GM23338 (cell line): ENCODE measurements around the gene MAN1A2. TPM values are rescaled to one million over a fixed set of nuclear protein-coding genes. Genes with fewer than 3 reads are reported as not detected.
"Not testable (repeated sequence)": the region's sequence is repeated elsewhere in the genome, so short reads cannot be mapped to it uniquely, and the experiment has no call there.

Source experiments
- ATAC-seq: fragments of 200-7000 bp; cut with Tn5 transposase; 3 replicates; pipeline ENCODE4 v1.9.1; 2020
- DNase-seq: peaks from one replicate; pipeline ENCODE4 v3.0.0-alpha.2; 2015; ENCODE audit warnings: low spot score
- H2AFZ ChIP-seq: fragments of 200-600 bp; sonication (generic); 2 replicates; pipeline ENCODE4 v1.8.0; 2016; ENCODE audit warnings: antibody characterized with exemption, mild to moderate bottlenecking, moderate library complexity
- H3F3A ChIP-seq: fragments of 200-600 bp; sonication (generic); replicated peaks from 2 replicates; pipeline ENCODE4 v1.8.0; 2017; ENCODE audit warnings: antibody characterized with exemption, mixed run types, low read depth
- H3K27ac ChIP-seq: fragments of 200-600 bp; sonication (generic); 2 replicates; pipeline ENCODE4 v1.6.1; 2016; ENCODE audit warnings: low read depth
- H3K27me3 ChIP-seq: fragments of 200-600 bp; sonication (generic); 2 replicates; pipeline ENCODE4 v1.8.0; 2016; ENCODE audit warnings: mild to moderate bottlenecking, mixed run types, moderate library complexity; ENCODE audit not compliant: insufficient read depth
- H3K36me3 ChIP-seq: fragments of 200-600 bp; sonication (generic); 2 replicates; pipeline ENCODE4 v1.8.0; 2016; ENCODE audit warnings: mild to moderate bottlenecking; ENCODE audit not compliant: insufficient read depth
- H3K4me1 ChIP-seq: fragments of 200-600 bp; sonication (generic); 2 replicates; pipeline ENCODE4 v1.8.0; 2016; ENCODE audit warnings: mild to moderate bottlenecking, moderate library complexity; ENCODE audit not compliant: insufficient read depth
- H3K4me2 ChIP-seq: fragments of 200-600 bp; sonication (generic); 2 replicates; pipeline ENCODE4 v1.7.1; 2017; ENCODE audit warnings: mixed run types
- H3K4me3 ChIP-seq: fragments of 200-600 bp; sonication (generic); 2 replicates; pipeline ENCODE4 v1.6.1; 2016; ENCODE audit warnings: mixed run types
- H3K79me2 ChIP-seq: fragments of 200-600 bp; sonication (generic); replicated peaks from 2 replicates; pipeline ENCODE4 v1.8.0; 2017; ENCODE audit warnings: mild to moderate bottlenecking; ENCODE audit not compliant: insufficient read depth
- H3K9me2 ChIP-seq: fragments of 200-600 bp; sonication (generic); 2 replicates; pipeline ENCODE4 v1.8.0; 2017; ENCODE audit not compliant: insufficient read depth
- H4K20me1 ChIP-seq: fragments of 200-600 bp; sonication (generic); replicated peaks from 2 replicates; pipeline ENCODE4 v1.8.0; 2017; ENCODE audit warnings: mild to moderate bottlenecking; ENCODE audit not compliant: insufficient read depth
- H3K27ac Mint-ChIP-seq: 2 replicates; pipeline ENCODE4 v1.8.0; 2020; ENCODE audit warnings: inconsistent platforms, mild to moderate bottlenecking, moderate library complexity, mixed read lengths
- H3K27me3 Mint-ChIP-seq: 3 replicates; pipeline ENCODE4 v1.8.0; 2022; ENCODE audit warnings: low read depth, mild to moderate bottlenecking, moderate library complexity, mixed read lengths, inconsistent platforms; ENCODE audit not compliant: insufficient read depth, poor library complexity
- H3K36me3 Mint-ChIP-seq: 3 replicates; pipeline ENCODE4 v1.8.0; 2021; ENCODE audit warnings: low read depth, mild to moderate bottlenecking, inconsistent platforms, moderate library complexity, mixed read lengths
- H3K4me1 Mint-ChIP-seq: 3 replicates; pipeline ENCODE4 v1.8.0; 2020; ENCODE audit warnings: mild to moderate bottlenecking, inconsistent platforms, mixed read lengths
- H3K4me3 Mint-ChIP-seq: 3 replicates; pipeline ENCODE4 v1.8.0; 2021; ENCODE audit warnings: moderate library complexity, mild to moderate bottlenecking, inconsistent platforms, mixed read lengths
- H3K9me3 Mint-ChIP-seq: 3 replicates; pipeline ENCODE4 v1.8.0; 2020; ENCODE audit warnings: moderate library complexity, mild to moderate bottlenecking, inconsistent platforms, mixed read lengths
- CREB1 ChIP-seq: fragments of 250-450 bp; sonication (Bioruptor Pico); IDR thresholded peaks from 2 replicates; pipeline ENCODE4 v1.5.0; 2020; ENCODE audit warnings: low read depth, mild to moderate bottlenecking, moderate library complexity
- CTCF ChIP-seq, 2 experiments: fragments of 200-600 bp in 1 of 2; sonication (generic) in 1 of 2; conservative IDR thresholded peaks; 2 replicates each; pipeline versions ENCODE4 v1.5.1 to v1.6.1; 2016 to 2017; ENCODE audit warnings: antibody characterized with exemption in 2 of 2, low read depth in 2 of 2, mild to moderate bottlenecking in 2 of 2, moderate library complexity in 1 of 2
- ETS1 ChIP-seq: IDR thresholded peaks from 2 replicates; pipeline ENCODE4 v1.6.1; 2016; ENCODE audit warnings: antibody characterized with exemption
- EZH2 ChIP-seq: fragments of 200-600 bp; sonication (generic); IDR thresholded peaks from one replicate; pipeline ENCODE4 v1.8.0; 2017; ENCODE audit warnings: antibody characterized with exemption, mild to moderate bottlenecking, low read depth; ENCODE audit not compliant: unreplicated experiment
- EZH2phosphoT487 ChIP-seq: fragments of 200-600 bp; sonication (generic); IDR thresholded peaks from one replicate; pipeline ENCODE4 v1.8.1; 2018; ENCODE audit warnings: antibody characterized with exemption; ENCODE audit not compliant: unreplicated experiment
- JUNB ChIP-seq: IDR thresholded peaks from one replicate; pipeline ENCODE4 v1.6.1; 2016; ENCODE audit warnings: antibody characterized with exemption; ENCODE audit not compliant: unreplicated experiment
- POLR2AphosphoS5 ChIP-seq: IDR thresholded peaks from 2 replicates; pipeline ENCODE4 v1.6.1; 2016; ENCODE audit warnings: antibody characterized with exemption, low read depth
- STAT1 ChIP-seq: IDR thresholded peaks from one replicate; pipeline ENCODE4 v1.6.1; 2016; ENCODE audit warnings: antibody characterized with exemption; ENCODE audit not compliant: unreplicated experiment
- ZNF114 ChIP-seq: fragments of 250-450 bp; sonication (Bioruptor Pico); IDR thresholded peaks from 2 replicates; pipeline ENCODE4 v1.5.0; 2020; ENCODE audit warnings: mild to moderate bottlenecking, moderate library complexity
- ZNF331 ChIP-seq: fragments of 250-450 bp; sonication (Bioruptor Pico); IDR thresholded peaks from 2 replicates; pipeline ENCODE4 v1.5.0; 2020; ENCODE audit warnings: low read depth, mild to moderate bottlenecking, moderate library complexity
- polyA plus RNA-seq: library from polyadenylated mRNA; unstranded; fragments of >200 nt; fragmentation: Nextera tagmentation; extraction: Ambion mirVana; gene quantifications from 2 replicates; pipeline ENCODE4 v1.2.1, GENCODE V29; 2016
- total RNA-seq: library from RNA; depleted of rRNA; stranded (reverse); fragments of >200 nt; shearing (Covaris generic); gene quantifications from 2 replicates; pipeline ENCODE4 v1.2.3, GENCODE V29; 2014

The MAN1A2 gene
- total and polyA plus RNA-seq, 2 experiments from 2014 or later = 18.6 to 22.2 TPM

GRCh38 chr1:117326035-117326434 is 41.2 kb upstream of the MAN1A2 start:
- not testable (repeated sequence) for H3K4me1 Mint-ChIP-seq, H3K4me1 ChIP-seq, H3K9me3 Mint-ChIP-seq, H3F3A ChIP-seq, H3K36me3 ChIP-seq, H2AFZ ChIP-seq, ATAC-seq, H3K27ac ChIP-seq, H3K27ac Mint-ChIP-seq, H3K4me2 ChIP-seq, H3K27me3 Mint-ChIP-seq, H3K9me2 ChIP-seq, H3K79me2 ChIP-seq, H3K4me3 ChIP-seq, H3K36me3 Mint-ChIP-seq, DNase-seq, H3K27me3 ChIP-seq, H4K20me1 ChIP-seq, H3K4me3 Mint-ChIP-seq

GRCh38 chr1:117327011-117327410 is 40.2 kb upstream of the MAN1A2 start:
- no peak overlapping the region for H3K27ac ChIP-seq

GRCh38 chr1:117335376-117336086 is 31.7 kb upstream of the MAN1A2 start:
- Histone ChIP-seq H3K36me3 (no peaks in the 10 kb centered on the region), H2AFZ (no peak overlapping the region), H3K4me2 (no peak overlapping the region), H4K20me1 (no peaks in the 10 kb centered on the region), H3K4me3 (no peak overlapping the region), H3K27ac (no peak overlapping the region), H3K27me3 (no peaks in the 10 kb centered on the region), H3K79me2 (no peaks in the 10 kb centered on the region), H3F3A (no peaks in the 10 kb centered on the region), H3K9me2 (no peaks in the 10 kb centered on the region), H3K4me1 (no peaks in the 10 kb centered on the region)
- no peak overlapping the region for H3K27ac Mint-ChIP-seq
- H3K27me3 Mint-ChIP-seq = peaks cover 1% of the 10 kb centered on the region
- H3K4me3 Mint-ChIP-seq = no peak overlapping the region
- DNase-seq = no peak
- no peaks in the 10 kb centered on the region for H3K36me3 Mint-ChIP-seq
- peaks cover 10% of the 10 kb centered on the region for H3K4me1 Mint-ChIP-seq
- H3K9me3 Mint-ChIP-seq = no peaks in the 10 kb centered on the region; the same call in 2 of the 3 replicates
- ATAC-seq = no peak
- no peak for TF ChIP-seq STAT1
- TF ChIP-seq POLR2AphosphoS5 = no peak
- no peak for TF ChIP-seq CTCF (conservative IDR thresholded peaks at IDR 0.05; ENCODE audit: low read depth in 2 of 2)
- TF ChIP-seq JUNB = no peak
- TF ChIP-seq ZNF114 (CRISPR knock-in tag) = no peak
- TF ChIP-seq CREB1 (CRISPR knock-in tag) = no peak
- TF ChIP-seq EZH2 = no peak
- TF ChIP-seq ETS1 = no peak

More at GRCh38 chr1:117327011-117327410, 40.2 kb upstream of the MAN1A2 start:
- TF ChIP-seq JUNB = no peak
- TF ChIP-seq ZNF114 (CRISPR knock-in tag) = no peak
- TF ChIP-seq EZH2phosphoT487 = no peak
- no peak for TF ChIP-seq CREB1 (CRISPR knock-in tag)
- TF ChIP-seq ZNF331 (CRISPR knock-in tag) = no peak
- Histone ChIP-seq H2AFZ (no peak overlapping the region), H4K20me1 (no peaks in the 10 kb centered on the region), H3K4me1 (no peaks in the 10 kb centered on the region), H3K79me2 (no peaks in the 10 kb centered on the region), H3K9me2 (no peaks in the 10 kb centered on the region), H3K4me2 (no peak overlapping the region), H3K4me3 (no peak overlapping the region), H3K36me3 (no peaks in the 10 kb centered on the region), H3F3A (no peaks in the 10 kb centered on the region), H3K27me3 (no peaks in the 10 kb centered on the region)
- H3K9me3 Mint-ChIP-seq = no peaks in the 10 kb centered on the region
- no peaks in the 10 kb centered on the region for H3K27me3 Mint-ChIP-seq
- H3K4me1 Mint-ChIP-seq = peaks cover 7% of the 10 kb centered on the region
- no peaks in the 10 kb centered on the region for H3K36me3 Mint-ChIP-seq
- H3K4me3 Mint-ChIP-seq = no peak overlapping the region
- H3K27ac Mint-ChIP-seq = no peak overlapping the region
- ATAC-seq = no peak
- DNase-seq = no peak
